Adipocyte (in vitro differentiated cells): ENCODE measurements around the gene PRPF4.
"Not testable (repeated sequence)": the region's sequence is repeated elsewhere in the genome, so short reads cannot be mapped to it uniquely, and the experiment has no call there.

Source experiments
- DNase-seq: peaks from one replicate; pipeline ENCODE4 v3.0.0-alpha.2; 2015; ENCODE audit warnings: low read depth
- H3K27me3 ChIP-seq: replicated peaks from 2 replicates; pipeline ENCODE4 v1.7.0; 2013; ENCODE audit warnings: mild to moderate bottlenecking, low read length, moderate library complexity; ENCODE audit not compliant: control insufficient read depth, insufficient read depth
- H3K36me3 ChIP-seq: 2 replicates; pipeline ENCODE4 v1.7.0; 2013; ENCODE audit warnings: low read length, mild to moderate bottlenecking, moderate library complexity; ENCODE audit not compliant: control insufficient read depth, insufficient read depth, severe bottlenecking
- H3K4me1 ChIP-seq: 2 replicates; pipeline ENCODE4 v1.7.0; 2013; ENCODE audit warnings: mild to moderate bottlenecking, low read length, moderate library complexity; ENCODE audit not compliant: control insufficient read depth, insufficient read depth
- H3K4me3 ChIP-seq: 2 replicates; pipeline ENCODE4 v1.7.0; 2013; ENCODE audit warnings: mild to moderate bottlenecking, low read length, moderate library complexity
- H3K9ac ChIP-seq: 2 replicates; pipeline ENCODE4 v1.7.0; 2013; ENCODE audit warnings: mild to moderate bottlenecking, low read length, moderate library complexity
- H3K9me3 ChIP-seq: 2 replicates; pipeline ENCODE4 v1.7.0; 2013; ENCODE audit warnings: mild to moderate bottlenecking, low read length, moderate library complexity; ENCODE audit not compliant: control insufficient read depth

Gene PRPF4

DNA sequence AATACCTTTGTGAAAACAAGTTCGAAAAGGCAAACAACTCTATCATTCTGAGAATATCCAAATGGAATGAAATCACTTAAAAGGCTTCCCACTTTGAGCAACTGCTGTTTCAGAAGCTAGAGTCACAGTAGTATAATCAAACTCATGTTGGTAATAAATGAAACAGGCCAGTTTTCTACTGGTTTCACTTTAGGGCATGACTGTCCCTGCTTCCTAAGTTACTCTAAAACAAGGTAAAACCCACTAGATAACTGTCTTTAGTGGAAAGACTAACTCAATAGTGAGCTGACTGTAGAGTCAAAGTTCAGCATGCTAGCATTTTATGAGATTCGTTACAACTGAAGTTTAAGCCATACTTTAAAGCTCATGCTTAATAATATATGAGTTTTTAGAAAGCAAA, 6.1 kb upstream of the PRPF4 start:
- H3K4me1 ChIP-seq = peaks cover 11% of the 10 kb centered on the region
- H3K27me3 ChIP-seq = no peaks in the 10 kb centered on the region
- H3K9ac ChIP-seq = no peak overlapping the region
- no peak overlapping the region for H3K4me3 ChIP-seq
- peaks cover 52% of the 10 kb centered on the region for H3K36me3 ChIP-seq
- H3K9me3 ChIP-seq = no peaks in the 10 kb centered on the region
- no peak for DNase-seq

DNA sequence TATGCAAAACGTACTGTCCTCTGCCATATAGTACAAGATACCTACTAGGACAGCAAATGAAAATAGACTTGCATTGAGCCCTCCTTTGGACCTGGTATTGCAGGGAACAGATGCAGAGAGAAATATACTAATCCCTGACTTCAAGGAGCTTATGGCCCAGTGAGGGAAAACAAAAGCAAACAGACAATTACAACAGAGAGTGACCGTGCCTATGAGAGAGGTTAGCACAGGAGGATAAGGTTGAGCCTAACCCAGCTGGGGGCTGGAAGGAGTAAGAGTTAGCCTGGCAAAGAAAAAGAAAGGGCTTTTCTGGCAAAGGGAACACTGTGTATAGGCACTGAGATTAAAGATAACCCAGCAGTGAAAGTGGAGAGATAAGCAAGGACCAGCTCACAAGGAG, 5.6 kb upstream of the PRPF4 start:
- H3K4me1 ChIP-seq = peaks cover 14% of the 10 kb centered on the region
- H3K27me3 ChIP-seq = no peaks in the 10 kb centered on the region
- no peak overlapping the region for H3K9ac ChIP-seq
- H3K9me3 ChIP-seq = no peaks in the 10 kb centered on the region
- peaks cover 52% of the 10 kb centered on the region for H3K36me3 ChIP-seq
- no peak overlapping the region for H3K4me3 ChIP-seq
- no peak for DNase-seq

DNA sequence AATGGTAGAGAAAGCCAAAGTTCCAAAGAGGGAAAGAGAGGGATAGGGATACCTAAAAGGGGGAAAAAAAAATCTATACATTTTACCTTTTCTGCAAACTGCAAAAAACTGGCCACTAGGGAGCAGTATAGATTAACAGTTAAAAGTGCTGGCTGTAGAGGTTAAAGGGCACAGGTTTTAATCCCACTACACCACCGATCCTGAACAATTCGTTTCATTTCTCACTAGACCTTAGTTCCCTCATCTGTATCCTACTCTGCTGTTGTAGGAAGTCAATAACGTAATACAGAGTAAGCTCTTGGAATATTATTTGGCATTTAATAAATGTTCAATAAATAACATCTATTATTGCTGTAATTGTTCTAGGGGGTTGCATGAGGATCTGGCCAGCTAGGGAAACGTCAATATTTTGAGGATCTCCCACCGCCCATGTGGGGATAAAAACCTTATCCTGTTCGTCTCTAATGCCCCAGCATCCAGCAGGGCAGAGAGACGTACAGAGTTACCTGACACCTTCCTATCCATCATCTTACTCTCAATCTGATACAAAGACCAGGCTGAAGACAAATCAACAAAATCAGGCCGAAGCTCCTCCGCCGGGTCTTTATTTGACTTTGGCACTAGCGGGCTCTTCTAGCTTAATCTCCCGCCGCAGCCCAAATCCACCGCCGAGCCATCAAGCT, 843 bp upstream of the PRPF4 start:
- no peaks in the 10 kb centered on the region for H3K9me3 ChIP-seq
- peaks cover 53% of the 10 kb centered on the region for H3K36me3 ChIP-seq
- peak; percentile 90 for DNase-seq
- H3K4me3 ChIP-seq = peak overlapping the region; percentile 98
- H3K4me1 ChIP-seq = peaks cover 25% of the 10 kb centered on the region
- peak overlapping the region; percentile 95 for H3K9ac ChIP-seq
- H3K27me3 ChIP-seq = no peaks in the 10 kb centered on the region

DNA sequence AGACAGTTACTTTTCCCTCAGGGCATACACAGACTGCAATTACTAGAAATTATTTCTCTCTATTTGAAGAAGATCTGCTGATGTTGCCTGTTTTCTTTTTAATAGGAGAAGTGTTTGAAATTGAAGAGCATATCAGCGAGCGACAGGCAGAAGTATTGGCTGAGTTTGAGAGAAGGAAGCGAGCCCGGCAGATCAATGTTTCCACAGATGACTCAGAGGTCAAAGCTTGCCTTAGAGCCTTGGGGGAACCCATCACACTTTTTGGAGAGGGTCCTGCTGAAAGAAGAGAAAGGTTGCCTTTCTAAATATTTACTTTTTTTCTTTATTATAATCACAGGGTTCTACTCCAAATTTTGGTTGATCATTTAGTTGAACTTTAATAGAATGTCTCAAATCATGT, 3.4 kb downstream of the PRPF4 start:
- H3K9ac ChIP-seq = no peak overlapping the region
- no peak for DNase-seq
- H3K27me3 ChIP-seq = no peaks in the 10 kb centered on the region
- H3K9me3 ChIP-seq = no peaks in the 10 kb centered on the region
- H3K36me3 ChIP-seq = peaks cover 55% of the 10 kb centered on the region
- no peak overlapping the region for H3K4me3 ChIP-seq
- peaks cover 20% of the 10 kb centered on the region for H3K4me1 ChIP-seq

DNA sequence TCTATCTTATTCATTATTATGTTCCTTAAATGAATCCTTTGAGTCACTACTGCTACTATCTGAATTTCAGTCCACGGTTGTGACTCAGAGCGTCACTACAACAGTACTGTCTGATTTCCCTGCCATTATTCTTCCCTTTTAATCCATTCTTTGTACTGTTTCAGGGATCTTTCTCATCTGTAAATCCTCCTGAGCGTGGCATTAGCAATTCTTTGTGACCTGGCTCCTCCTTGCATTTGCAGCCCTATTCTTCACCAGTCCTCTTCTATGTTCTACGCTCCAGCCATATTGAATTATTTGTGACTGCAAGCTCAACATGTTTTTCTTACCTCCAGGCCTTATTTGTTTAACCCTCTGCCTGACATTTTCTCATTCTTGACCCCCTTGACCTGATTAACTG, 5.9 kb downstream of the PRPF4 start:
- Histone ChIP-seq H3K9ac (no peak overlapping the region), H3K27me3 (no peaks in the 10 kb centered on the region), H3K4me3 (no peak overlapping the region), H3K9me3 (no peaks in the 10 kb centered on the region), H3K36me3 (peaks cover 76% of the 10 kb centered on the region), H3K4me1 (peaks cover 7% of the 10 kb centered on the region)
- no peak for DNase-seq

DNA sequence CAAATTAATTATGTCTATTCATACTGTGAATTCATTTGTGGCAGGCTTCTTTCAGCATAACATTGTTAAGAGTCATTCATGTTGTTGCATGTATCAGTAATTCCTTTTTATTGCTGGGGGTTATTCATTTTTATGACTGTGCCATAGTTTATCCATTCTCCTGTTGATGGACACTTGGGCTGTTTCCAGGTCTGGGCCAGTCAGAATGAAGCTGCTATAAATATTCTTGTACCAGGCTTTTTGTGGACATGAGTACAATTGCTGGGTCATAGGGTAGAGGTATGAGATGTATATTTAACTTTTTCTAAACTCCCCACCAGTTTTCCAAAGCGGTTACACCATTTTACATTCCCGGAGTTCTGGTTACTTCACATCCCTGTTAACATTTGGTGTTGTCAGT, 13.6 kb downstream of the PRPF4 start:
- no peak for DNase-seq
- Histone ChIP-seq H3K36me3 (peaks cover 85% of the 10 kb centered on the region), H3K4me1 (peaks cover 19% of the 10 kb centered on the region)

DNA sequence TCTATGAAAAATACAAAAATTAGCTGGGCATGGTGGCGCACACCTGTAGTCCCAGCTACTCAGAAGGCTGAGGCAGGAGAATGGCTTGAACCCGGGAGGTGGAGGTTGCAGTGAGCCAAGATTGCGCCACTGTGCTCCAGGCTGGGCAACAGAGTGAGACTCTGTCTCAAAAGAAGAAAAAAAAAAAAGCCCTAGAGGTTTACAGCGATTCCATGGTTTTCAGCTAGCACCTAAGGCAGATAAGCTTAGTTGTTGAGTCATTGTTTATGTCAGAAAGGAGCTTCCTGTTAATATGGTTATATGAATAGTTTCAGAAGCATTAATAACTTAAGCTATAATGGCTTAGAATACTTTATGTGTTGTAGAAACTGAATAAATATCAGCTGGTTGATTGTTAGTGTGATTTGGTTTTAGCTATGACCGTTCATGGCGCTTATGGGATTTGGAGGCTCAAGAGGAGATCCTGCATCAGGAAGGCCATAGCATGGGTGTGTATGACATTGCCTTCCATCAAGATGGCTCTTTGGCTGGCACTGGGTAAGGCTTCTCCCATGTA, 14.7 kb downstream of the PRPF4 start:
- peaks cover 75% of the 10 kb centered on the region for H3K36me3 ChIP-seq
- no peak for DNase-seq

More for the DNA sequence above, 13.6 kb downstream of the PRPF4 start:
- Histone ChIP-seq H3K4me3 (no peak overlapping the region), H3K9me3 (no peaks in the 10 kb centered on the region), H3K27me3 (no peaks in the 10 kb centered on the region), H3K9ac (no peak overlapping the region)

DNA sequence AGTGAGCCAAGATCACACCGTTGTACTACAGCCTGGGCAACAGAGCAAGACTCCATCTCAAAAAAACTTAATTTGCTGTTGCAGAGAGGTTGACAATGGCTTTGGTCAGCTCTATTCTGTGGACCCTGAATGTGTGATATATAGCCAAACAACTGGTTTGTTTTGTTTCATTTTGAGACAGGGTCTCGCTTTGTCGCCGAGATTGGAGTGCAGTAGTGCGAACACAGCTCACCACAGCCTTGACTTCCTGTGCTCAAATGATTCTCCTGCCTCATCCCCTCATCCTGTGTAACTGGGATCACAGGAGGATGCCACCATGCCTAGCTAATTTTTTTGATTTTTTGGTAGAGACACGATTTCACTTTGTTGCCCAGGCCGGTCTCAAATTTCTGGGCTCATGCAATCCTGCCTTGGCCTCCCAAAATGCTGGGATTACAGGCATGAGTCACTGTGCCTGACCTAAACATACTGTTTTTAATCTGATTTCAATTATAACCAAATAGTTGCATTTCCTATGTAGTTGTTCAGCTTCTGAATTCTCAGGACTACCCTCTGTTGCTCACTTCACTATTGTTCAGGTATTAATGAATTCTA, 17.9 kb downstream of the PRPF4 start:
- no peak overlapping the region for H3K4me3 ChIP-seq
- peaks cover 47% of the 10 kb centered on the region for H3K36me3 ChIP-seq
- peaks cover 20% of the 10 kb centered on the region for H3K4me1 ChIP-seq
- H3K27me3 ChIP-seq = no peaks in the 10 kb centered on the region
- no peaks in the 10 kb centered on the region for H3K9me3 ChIP-seq
- DNase-seq = peak; percentile 86
- peak overlapping the region; percentile 54 for H3K9ac ChIP-seq

More for the DNA sequence above, 14.7 kb downstream of the PRPF4 start:
- peaks cover 20% of the 10 kb centered on the region for H3K4me1 ChIP-seq
- H3K9me3 ChIP-seq = no peaks in the 10 kb centered on the region
- H3K27me3 ChIP-seq = no peaks in the 10 kb centered on the region
- H3K4me3 ChIP-seq = no peak overlapping the region
- no peak overlapping the region for H3K9ac ChIP-seq

DNA sequence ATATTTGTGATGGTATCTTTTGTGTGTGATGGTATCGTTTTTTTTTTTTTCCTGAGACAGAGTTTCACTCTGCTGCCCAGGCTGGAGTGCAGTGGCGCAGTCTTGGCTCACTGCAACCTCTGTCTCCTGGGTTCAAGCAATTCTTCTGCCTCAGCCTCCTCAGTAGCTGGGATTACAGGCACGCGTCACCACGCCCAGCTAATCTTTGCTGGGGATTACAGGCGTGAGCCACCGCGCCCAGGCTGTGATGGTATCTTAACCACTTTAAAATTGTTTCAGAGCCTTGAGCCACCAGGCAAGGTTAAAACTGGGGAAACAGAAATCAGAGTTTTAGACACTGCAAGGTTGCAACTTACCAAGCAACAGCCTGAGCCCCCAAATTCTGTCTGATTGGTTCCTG, 20.8 kb downstream of the PRPF4 start:
- Histone ChIP-seq H3K27me3 (peaks cover 15% of the 10 kb centered on the region), H3K36me3 (peaks cover 20% of the 10 kb centered on the region), H3K4me1 (peaks cover 20% of the 10 kb centered on the region)
- H3K4me3 ChIP-seq, H3K9ac ChIP-seq, DNase-seq, H3K9me3 ChIP-seq: not testable (repeated sequence)

DNA sequence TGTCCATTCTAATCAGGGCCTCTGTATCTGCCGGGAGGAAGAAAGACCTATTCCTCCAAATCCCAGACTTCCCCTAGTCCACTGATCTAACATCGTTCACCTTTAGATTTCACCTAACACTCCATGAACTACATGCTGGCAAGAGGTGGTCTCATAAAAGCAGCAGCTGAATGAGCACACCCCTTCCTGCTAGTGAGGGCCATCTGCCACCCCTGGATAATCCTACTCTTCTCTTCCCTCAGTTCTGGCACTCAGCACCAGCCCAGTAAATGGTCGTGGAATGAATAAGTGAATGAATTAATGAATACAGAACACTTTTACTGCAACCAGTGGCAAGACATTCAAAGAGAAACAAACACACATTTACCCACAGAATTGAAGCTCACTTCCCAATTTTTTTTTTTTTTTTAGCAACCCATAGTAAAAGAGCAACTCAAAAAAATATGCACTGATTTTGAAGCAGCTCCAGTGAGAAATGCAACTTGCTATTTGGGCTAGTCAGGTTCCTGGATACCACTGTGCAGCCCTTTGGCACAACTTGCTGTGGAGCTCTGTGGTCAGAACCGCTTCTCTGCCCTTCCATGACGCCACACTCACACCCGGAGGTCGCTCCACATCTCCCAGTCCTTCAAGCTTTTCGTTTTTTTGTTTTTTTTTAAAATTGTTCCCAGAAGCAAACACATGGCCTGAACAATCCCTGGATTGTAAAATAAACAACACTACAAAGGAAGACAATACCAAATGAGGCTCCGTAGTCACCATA, 21.5 kb downstream of the PRPF4 start:
- Histone ChIP-seq H3K9me3 (no peaks in the 10 kb centered on the region), H3K9ac (no peak overlapping the region), H3K4me3 (no peak overlapping the region), H3K27me3 (peaks cover 15% of the 10 kb centered on the region), H3K36me3 (peaks cover 13% of the 10 kb centered on the region), H3K4me1 (peaks cover 20% of the 10 kb centered on the region)
- DNase-seq = no peak

DNA sequence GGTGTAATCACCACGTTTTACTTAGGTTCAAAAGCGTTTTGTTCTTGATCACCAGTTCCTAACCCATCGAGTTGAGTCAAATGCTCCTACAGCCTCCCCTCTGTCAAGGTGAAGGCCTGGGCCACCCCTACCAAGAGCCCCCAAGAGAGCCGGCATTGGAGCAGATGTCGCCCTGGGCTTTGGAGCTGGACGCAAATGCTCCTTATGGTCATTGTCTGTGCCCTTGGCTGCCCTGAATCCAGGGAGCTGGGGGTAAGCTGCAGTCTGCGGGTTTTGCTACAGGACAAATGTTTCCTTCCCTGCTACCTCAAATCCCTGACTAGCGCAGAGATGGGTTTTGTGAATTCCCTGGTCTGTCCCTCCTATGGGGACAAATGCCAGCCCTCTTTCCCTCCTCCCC, 22.9 kb downstream of the PRPF4 start:
- Histone ChIP-seq H3K9ac (no peak overlapping the region), H3K4me1 (peaks cover 9% of the 10 kb centered on the region), H3K27me3 (peaks cover 15% of the 10 kb centered on the region), H3K4me3 (no peak overlapping the region), H3K36me3 (no peaks in the 10 kb centered on the region), H3K9me3 (no peaks in the 10 kb centered on the region)
- DNase-seq = no peak
